Tongue (tissue), 2 donors: Measurements from ENCODE around the gene ARHGEF19. TPM values are rescaled to one million over a fixed set of nuclear protein-coding genes. Genes with fewer than 3 reads are reported as not detected.
A peak's percentile ranks its signal among the peaks of the same experiment; 100 is the strongest.
"Not testable (repeated sequence)": the region's sequence is repeated elsewhere in the genome, so short reads cannot be mapped to it uniquely, and the experiment has no call there.

Experiments
- DNase-seq: peaks from one replicate; pipeline ENCODE4 v3.0.0-alpha.2; 2015
- total RNA-seq: library from RNA; depleted of rRNA; stranded (reverse); fragments of >200 nt; gene quantifications from one replicate; pipeline ENCODE4 v1.2.3, GENCODE V29; 2014

ARHGEF19 gene
- total RNA-seq, 1 donor from 2014 or later = 27.6 TPM

DNA sequence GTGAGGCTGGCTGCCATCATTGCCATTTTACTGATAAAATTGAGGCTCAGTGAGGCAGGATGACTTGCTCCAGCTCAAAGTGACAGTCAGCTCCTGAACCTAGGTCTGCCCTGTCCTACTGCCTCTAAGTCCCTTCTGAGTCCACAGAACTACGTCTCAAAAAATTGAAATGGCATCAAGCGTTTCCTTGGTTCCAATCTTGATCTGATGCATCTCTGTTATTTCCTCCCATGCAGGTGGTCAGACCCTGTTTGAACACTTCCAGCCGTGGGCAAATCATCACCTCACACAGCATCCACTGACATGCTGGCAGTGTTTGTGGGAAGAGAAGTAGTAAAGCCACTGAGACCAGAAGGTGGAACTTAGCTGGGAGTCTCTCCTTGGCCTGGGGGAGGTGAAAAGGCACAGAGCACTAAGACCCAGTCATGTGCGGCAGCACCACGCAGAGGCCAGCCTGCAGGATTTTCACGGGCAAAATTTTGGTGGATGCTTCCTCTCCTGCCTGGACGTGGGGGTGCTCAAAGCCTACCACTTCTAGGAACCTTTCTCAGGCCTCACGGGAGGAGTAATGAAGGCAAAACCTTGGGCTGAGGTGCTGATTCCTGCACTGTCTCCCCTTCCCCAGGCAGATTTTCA lies 32.3 kb upstream of the ARHGEF19 start:
- no peak for DNase-seq

DNA sequence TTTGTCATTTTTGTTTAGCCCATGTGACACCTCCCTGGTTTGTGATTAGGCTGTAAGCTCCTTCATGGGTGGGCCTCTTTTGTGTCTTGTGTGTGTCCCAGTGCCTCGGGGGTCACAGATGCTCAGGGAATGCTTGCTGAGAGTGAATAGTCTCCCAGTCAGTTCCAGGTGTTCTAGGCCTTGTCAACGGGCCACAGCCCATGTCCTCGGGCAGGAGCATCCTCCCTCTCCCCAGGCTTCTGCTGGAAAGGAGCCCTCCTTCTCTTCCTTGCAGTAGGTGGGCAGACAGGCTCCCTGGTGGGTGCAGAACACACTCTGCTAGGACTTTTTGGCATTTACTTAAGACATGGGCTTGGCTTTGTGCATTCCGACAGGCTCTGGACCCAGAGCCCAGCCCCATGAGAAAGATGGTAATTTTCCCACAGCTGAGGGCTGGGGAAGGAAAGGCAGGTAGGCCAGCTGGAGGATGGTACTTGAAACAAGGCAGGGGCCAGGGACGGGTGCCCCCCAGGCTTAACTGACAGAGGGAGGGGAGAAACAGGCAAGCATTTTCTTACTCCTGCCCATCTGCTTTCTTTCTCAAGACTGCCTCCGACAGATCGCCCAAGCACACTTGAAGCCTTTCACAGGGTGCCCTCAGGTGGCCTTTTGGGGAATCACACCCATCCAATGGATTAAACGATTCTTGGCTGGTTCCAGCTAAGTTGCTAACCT lies 31.6 kb upstream of the ARHGEF19 start:
- DNase-seq = peak; percentile 92

DNA sequence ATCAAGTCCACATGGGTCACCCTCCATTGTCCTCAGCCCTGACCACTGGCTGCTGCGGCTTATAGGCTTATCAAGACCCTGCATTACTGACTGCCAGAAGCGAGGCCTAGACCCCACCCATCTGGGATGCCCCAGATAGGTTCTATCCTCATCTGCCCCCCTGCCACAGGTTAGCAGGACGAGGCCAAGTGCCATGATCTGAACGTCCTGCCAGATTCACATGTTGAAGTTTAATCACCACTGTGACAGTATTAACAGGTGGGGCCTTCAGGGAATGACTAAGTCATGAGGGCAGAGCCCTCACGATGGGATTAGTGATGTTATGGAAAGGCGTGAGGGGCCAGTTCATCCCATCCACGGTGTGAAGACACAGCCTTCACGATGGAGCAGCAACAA lies 30.8 kb upstream of the ARHGEF19 start:
- no peak for DNase-seq

DNA sequence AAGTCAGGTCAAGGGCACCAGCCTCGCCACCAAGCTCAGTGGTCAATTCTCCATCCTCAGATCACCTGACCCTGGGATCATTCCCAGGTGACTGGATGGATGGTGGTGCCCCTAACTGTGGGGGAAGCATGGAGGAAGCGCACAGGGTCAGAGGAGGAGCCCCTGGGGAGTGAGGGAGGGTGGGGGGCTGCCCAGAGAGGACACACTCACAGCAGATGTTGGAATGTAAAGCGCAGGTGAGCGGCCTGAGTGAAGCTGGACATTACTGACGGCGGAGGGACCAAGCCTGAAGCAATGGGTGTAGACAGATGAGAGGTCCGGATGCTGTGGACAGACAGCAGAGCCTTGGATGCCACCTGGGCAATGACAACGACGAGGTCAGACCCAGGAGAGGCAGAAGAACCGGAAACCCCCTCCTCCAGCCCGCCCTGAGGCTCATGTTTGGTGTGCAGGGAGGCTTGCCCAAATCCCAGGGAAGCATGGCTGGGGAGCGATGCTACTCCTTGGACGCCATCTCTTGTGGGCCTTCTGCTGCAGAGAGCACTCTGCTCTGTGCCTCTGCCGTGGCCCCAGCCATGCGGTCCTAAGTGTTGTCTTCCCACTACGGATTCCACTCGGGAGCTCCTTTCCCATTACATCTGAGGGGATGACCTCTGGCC lies 30.2 kb upstream of the ARHGEF19 start:
- no peak for DNase-seq

DNA sequence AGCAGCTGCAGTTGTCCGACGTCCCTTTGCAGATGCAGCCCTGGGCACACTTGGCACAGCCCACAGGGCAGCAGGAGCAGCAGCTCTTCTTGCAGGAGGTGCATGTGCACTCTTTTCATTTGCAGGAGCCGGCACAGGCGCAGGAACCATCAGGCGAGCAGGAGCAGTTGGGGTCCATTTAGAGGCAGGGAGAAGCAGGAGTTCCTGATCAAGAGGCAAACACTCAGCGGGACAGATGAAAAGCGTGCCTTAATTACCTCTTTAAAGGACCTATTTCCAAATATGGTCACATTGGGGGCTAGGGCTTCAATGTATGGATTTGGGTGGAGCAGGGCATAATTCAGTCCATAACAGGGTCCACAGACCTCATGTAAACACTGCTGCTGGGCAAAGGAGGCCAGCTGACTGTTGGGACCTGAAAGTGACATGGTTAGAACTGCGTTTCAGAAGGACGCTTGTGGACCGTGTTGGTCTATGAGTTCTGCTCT lies 28.8 kb upstream of the ARHGEF19 start:
- no peak for DNase-seq

DNA sequence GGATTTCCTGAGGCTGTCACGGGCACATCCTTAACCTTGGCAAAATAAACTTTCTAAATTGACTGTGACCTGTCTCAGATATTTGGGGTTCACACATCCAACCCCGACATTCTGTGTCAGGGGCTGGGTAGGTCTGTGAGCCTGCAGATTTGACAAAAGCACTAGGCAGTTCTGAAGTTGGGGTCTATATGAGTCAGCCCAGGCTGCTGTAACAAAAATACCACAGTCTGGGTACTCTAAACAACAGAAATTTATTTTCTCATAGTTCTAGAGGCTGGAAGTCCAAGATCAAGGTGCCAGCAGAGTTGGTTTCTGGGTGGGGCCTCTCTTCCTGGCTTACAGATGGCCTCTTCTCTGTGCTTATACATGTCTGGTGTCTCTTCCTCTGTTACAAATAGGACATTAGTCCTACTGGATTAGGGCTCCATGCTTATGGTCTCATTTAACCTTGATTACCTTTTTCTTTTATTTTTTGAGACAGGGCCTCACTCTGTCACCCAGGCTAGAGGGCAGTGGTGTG lies 27.6 kb upstream of the ARHGEF19 start:
- DNase-seq = no peak

DNA sequence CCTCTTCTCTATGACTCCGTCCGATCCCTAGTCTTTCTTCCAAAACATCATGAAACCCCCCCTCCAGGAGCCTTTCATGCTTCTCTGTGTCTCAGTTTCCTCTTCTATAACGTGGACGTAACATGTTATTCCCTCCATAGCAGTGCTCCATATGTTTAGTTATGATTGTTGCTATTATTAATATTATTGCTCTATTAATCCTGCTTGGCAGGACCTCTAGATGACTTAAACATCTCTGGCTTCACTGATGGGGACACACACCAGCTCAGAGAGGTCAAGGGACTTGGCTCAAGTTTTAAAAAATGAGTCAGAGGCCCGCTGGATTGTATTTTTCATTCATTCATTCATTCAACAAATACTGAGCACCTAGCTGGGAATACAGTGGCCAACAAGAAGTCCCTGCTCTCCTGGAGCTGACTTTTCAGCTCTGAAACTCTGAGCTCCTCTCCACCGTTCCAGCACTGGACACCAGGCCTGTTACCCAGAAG lies 24.9 kb upstream of the ARHGEF19 start:
- DNase-seq = no peak

DNA sequence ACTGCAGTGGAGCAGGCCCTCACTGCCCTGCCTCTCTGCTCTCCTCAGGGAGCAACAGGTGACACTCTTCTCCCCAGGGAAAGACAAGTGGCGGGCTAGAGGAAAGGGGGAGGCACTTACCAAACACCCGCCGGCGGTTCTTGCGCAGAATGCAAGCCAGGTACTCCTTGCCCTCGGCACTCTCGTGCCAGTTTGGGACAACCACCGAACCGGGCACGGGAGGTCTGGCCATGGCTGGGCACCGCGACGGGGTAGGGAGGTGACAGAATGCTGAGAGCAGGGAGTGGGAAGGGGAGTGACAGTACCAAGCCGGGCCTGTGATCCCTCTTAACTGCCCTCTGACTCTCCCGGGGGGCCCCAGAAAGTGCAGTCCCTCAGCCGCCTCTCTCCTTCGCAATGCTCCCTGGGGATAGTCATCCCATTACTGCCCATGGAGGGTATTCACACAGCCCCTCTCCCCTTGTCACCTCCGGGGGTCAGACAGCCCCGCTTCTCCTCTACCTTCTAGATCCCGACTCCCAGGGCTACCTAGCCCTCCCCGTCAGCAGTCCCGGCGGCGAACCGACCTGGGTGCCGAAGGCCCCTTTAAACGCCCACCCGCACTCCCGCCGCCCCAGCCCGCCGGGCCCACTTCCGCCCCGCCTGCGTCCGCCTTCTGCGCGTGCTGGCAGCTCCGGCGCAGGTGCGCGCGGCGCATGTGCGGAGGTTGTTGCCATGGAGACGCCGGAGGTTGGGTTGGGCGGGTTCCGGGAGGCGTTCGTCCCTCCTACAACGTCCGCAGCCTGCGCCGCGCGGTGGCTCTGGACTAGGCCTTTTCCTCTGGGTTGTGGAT lies 24.3 kb upstream of the ARHGEF19 start, which contains the start of gene CPLANE2:
Gene CPLANE2, minus strand, starts transcription at position 673 of the 832 bp plus-strand sequence. Its CDS starts 441 bp downstream, at position 232.
- DNase-seq = peak; percentile 97

DNA sequence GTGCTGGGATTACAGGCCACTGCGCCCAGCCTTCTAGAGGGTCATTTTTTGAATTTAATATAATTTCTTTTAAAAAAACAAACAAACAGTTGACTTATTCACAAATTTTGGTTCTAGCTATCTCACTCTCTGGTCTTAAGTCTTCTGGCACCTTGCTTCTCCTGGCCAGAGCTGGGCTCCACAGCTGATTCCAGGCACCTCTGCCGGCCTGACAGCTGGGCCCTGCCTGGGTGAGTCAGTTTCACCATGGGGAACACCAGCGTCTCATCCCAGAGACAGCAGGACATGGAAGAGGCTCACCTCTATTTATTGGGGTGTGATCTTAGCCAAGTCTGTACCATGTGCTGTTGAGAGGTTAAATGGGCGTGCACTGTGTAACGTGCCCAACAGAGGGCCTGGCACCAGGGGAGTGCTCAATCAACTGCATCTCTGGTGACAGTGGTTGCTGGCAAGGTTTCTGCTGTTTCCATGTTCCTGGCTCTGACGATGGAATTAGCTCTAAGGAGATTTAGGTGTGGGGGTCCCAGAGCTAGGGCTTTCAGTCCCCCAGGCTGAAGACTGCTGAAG lies 23.6 kb upstream of the ARHGEF19 start:
- peak; percentile 55 for DNase-seq

DNA sequence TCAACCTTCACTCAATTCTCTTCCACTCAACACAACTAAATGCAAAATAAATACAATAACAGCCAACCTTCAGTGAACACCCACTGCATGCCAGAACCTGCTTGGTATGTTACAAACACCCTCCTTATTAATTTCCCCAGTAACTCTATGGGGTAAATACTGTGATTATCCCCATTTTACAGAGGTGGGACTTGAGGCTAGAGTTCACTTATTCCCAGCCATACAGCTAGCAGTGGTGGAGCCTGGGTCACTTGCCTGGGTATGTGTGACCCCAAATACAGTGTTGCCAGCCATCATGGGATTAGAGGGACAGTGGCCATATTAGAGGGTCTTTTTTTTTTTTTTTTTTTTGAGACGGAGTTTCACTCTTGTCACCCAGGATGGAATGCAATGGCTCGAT lies 22.9 kb upstream of the ARHGEF19 start:
- DNase-seq = no peak

DNA sequence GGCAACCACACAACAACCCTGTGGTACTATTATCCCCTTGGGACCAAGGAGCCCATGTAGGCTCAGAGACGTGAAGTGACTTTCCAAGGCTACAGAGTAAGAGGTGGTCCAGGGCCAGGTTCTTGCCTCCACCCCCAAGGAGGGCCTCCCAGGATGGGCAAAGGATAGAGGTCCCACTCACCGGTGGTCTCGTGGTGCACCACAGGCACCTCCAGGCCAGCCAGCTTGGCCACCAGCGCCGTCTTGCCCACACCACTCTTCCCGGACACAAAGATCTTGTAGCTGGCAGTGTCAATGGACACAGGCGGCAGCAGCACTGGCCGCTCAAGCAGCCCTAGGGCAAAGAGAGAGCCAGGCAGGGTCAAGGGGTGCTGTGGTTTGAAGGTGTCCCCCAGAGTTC lies 21.0 kb upstream of the ARHGEF19 start:
- no peak for DNase-seq

DNA sequence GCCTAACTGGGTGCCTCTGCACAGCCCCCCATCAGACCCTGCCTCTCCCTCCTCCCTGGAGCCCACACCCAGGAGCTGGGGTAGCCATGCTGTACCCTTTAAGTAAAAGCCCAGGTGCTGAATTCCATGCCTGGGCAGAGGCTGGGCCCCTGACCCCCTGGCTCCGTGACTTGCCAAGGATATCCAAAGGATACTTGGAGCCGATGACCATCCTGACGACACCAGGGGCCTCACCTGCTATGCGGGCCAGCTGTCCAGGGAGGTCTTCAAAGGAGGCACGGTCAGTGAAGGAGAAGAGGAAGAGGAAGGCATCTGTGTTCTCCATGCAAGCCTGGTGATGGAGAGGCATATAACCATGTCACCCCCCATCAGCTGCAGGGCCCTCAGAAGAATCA lies 19.9 kb upstream of the ARHGEF19 start:
- no peak for DNase-seq

DNA sequence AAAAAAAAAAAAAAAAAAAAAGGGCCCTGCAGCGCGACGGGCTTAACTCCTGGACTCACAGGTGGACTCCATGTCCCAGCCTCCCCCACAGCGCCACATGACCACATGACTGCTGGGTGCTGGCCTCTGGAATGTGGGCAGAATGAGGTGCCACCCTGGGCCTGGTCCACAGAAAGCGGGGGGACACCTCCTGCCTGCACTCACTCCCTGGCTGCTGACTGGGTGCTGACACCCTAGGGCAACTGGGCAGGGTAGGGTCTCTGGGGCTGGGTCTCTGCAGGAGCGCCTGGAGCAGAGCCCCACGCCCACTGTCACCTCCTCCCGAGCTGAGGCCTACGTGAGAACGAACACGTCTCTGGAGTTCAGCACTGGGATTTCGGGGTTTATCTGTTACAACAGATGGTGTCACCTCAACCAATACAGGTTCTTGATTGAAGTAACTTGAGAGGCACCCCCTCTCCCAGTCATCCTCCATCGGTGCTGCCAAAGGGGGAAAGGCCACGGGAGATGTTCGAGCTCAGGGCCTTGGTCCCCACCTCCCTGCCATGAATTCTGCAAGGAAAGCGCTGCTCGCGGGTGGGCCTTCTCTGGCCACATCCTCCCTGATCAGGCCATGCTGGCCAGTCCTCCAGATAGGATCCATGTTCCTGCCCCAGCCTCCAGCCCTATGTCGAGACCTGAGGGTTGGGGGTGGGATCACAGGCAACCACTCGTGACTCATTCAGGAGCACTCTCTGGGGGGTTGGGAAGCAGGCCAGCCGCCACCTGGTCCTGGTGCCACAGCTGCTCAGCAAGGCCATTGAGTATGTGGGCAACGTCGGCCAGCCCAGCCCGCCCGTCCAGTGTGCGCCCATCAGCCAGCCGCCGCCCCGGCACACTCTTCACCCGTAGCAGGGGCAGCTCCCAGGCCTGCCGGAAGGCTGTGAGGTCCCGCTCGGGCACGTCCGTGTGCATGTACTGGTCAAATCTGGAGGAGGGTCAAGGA lies 19.2 kb upstream of the ARHGEF19 start:
- DNase-seq = no peak

DNA sequence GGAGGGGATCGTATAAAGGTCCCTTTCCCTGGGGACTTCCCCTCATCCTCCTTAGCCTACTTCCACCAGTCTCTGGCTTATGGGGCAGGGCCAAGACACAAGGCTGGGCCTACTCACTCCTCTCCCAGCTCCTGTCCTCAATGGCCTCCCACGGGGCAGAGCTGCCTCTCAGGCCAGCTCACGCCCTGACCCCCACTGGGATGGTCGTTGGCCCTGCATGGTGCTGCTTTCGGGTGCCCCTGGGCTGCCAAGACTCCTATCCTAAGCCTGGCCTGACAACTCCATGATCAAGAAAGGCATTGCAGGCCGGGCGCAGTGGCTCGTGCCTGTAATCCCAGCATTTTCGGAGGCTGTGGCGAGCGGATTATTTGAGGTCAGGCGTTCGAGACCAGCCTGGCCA lies 18.3 kb upstream of the ARHGEF19 start:
- DNase-seq = no peak

DNA sequence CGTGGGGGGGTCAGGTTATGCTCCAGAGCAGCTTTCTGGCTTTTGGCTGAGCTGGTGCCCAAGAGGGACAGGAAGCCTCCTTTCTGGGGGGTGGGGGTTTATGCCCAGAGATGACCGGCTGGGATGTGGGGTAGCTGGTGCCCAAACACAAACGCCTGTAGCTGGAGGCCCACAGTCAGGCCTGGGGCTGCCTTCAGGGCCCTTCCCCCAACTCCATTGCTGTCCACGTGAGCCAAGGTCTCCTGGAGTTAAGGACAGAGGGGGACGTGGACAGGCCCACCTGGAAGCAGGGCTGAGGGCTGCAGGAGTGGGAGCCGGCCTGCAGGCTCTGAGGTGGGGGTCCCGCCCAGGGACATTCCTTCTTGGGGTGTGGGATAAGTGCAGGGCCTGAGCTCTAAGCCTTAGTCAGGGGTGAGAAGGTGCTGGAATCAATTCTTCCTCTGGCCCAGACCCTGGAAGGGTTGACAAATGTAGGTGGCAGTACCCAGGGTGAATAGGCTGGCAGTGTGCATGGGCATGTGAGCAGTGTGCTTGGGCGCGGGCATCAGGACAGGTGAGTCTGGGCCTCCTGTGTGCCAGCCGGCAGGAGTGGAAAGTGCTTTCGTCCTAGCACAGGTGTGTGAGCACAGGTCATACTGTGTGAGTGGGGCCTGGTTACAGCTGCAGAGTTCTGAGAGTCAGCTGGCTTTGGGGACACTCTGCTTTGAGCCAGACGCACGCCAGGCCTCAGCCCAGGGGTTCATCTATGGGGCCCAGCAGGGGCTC lies 17.7 kb upstream of the ARHGEF19 start:
- no peak for DNase-seq

DNA sequence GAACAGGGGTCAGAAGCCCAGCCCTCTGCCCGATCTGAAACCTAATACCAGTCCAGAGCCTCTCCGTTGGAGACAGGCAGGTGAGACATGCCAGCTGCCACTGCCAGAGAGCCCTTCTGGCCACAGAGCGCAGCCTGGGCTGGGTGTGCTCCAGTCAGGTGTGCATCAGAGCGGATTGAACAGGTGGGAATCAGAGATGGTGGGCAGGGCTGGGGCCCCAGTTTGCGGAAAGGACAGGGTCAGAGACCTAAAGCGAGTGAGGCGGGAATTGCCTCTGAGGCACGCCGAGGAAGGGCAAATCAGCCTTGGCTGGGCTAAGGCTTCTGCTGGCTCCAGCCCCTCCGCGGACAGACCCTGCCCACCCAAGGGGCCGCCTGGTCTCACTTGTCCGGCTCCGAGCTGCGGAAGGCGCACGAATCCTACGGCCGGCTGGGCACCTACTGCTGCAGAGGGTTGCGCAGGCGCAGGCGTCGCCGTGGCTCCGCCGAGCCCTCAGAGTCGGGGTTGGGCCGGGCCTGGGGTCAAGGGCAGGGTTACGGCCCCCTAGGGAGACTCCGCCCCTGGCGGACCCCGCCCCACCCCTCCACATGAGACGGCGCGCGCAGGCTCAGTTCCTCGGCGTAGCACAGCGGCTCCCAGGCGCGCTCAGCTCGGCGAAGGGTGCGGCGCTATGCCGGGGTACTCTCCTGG lies 14.2 kb upstream of the ARHGEF19 start:
- DNase-seq = no peak

DNA sequence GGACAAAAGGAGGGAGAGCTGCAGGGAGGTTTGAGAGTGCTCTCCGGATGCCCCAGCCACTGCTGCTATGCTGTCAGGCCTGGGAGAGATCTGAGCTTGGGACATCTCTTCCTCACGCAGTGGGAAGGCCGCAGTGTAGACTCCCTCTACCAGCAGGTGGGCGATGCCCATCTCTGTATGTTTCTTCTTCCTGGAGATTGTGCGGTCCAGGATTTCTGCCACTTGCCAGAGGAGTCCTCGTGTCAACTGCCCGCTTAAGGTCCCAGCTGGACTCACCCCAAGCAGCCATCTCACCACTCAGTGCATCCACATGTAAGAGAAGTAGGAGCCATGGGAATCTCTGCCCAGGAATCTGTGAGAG lies 13.7 kb upstream of the ARHGEF19 start:
- DNase-seq = no peak

DNA sequence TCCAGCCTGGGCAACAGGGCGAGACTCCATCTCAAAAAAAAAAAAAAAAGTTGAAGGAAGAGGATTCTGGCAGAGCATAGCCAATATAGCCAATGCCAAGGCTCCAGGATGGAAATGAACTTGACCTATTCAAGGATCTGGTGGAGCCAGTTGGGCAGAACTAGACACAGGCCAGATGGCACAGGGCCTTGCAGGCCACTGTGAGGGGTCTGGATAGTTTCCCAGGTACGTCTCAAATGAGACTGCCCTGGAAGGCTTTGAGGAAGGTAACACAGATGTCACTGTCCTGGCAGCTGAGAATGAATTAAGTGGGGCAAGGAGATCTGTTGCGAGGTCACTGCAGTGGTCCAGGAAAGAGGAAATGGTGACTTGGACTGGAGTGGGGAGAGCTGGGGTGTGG lies 12.0 kb upstream of the ARHGEF19 start:
- no peak for DNase-seq

DNA sequence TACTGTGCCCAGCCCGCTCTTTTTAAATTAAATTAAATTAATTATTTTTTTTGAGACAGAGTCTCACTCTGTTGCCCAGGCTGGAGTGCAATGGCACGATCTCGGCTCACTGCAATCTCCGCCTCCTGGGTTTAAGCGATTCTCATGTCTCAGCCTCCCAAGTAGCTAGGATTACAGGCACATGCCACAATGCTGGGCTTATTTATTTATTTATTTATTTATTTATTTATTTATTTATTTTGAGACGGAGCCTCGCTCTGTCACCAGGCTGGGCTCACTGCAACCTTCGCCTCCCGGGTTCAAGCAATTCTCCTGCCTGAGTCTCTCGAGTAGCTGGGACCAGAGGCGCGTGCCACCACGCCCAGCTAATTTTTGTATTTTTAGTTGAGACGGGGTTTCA lies 10.3 kb upstream of the ARHGEF19 start:
- not testable (repeated sequence) for DNase-seq
